Measurements from ENCODE around the gene P2RX1.

GRCh38 chr17:3894911-3895343 lies 21.3 kb downstream of the P2RX1 start:
- TF ChIP-seq POLR2AphosphoS5 (IDR thresholded peaks at IDR 0.05; ENCODE audit: low read depth, low read length) (no peak), POLR2A (IDR thresholded peaks at IDR 0.05; ENCODE audit: low read depth, low read length) (no peak), TAF1 (IDR thresholded peaks at IDR 0.05; ENCODE audit: low read depth, low read length) (no peak), PAX5 (IDR thresholded peaks at IDR 0.05; ENCODE audit: insufficient read depth, low read length, severe bottlenecking) (no peak)

All from GM12891 (cell line).